Thoracic aorta (tissue), 2 donors: ENCODE results near the gene TCF20. TPM values are rescaled to one million over a fixed set of nuclear protein-coding genes. Genes with fewer than 3 reads are reported as not detected.

Experiments
- ATAC-seq: fragments of 150-250 bp; one replicate; pipeline ENCODE4 v1.8.0; 2017; ENCODE audit warnings: low read depth; ENCODE audit not compliant: insufficient number of reproducible peaks, low FRiP score
- DNase-seq: peaks from one replicate; pipeline ENCODE4 v3.0.0-alpha.2; 2020; ENCODE audit warnings: low spot score
- H3K27ac ChIP-seq, 2 donors: fragments of 200-600 bp; sonication (generic); 1 replicate in 1 of 2; 2 replicates in 1 of 2; pipeline ENCODE4 v1.5.1; 2016; ENCODE audit warnings: mild to moderate bottlenecking in 2 of 2, moderate library complexity in 2 of 2
- H3K27me3 ChIP-seq: fragments of 200-600 bp; sonication (generic); replicated peaks from 2 replicates; pipeline ENCODE4 v1.6.0; 2016; ENCODE audit warnings: mild to moderate bottlenecking; ENCODE audit not compliant: insufficient read depth
- H3K36me3 ChIP-seq: fragments of 200-600 bp; sonication (generic); one replicate; pipeline ENCODE4 v1.5.1; 2016
- H3K4me1 ChIP-seq, 2 donors: fragments of 200-600 bp; sonication (generic); 1 replicate in 1 of 2; 2 replicates in 1 of 2; pipeline versions ENCODE4 v1.5.1 to v1.6.0; 2016; ENCODE audit warnings: low read depth in 2 of 2, mild to moderate bottlenecking in 1 of 2; ENCODE audit not compliant: control insufficient read depth in 1 of 2
- H3K4me3 ChIP-seq: fragments of 200-600 bp; sonication (generic); 2 replicates; pipeline ENCODE4 v1.5.1; 2016; ENCODE audit warnings: mild to moderate bottlenecking
- H3K9me3 ChIP-seq: fragments of 200-600 bp; sonication (generic); 2 replicates; pipeline ENCODE4 v1.5.1; 2016
- CTCF ChIP-seq: fragments of 200-600 bp; sonication (generic); IDR thresholded peaks from one replicate; pipeline ENCODE4 v1.5.1; 2019; ENCODE audit warnings: antibody characterized with exemption
- total RNA-seq, 2 donors: library from RNA; depleted of rRNA; stranded (reverse); fragments of >200 nt; gene quantifications; one replicate each; pipeline versions ENCODE4 v1.1.0 to v1.2.3, GENCODE V29; 2016

The TCF20 gene
- total RNA-seq, 2 donors from 2014 or later, result 25.7 to 30.3 TPM

- Histone ChIP-seq H3K36me3 (no peaks in the 10 kb centered on the region), H3K27ac (no peak overlapping the region), H3K9me3 (no peaks in the 10 kb centered on the region), H3K4me3 (no peak overlapping the region), H3K27me3 (no peaks in the 10 kb centered on the region), H3K4me1 (peaks cover 0 to 7% of the 10 kb centered on the region in 2 donors)
- no peak for TF ChIP-seq CTCF
- ATAC-seq (no peak), DNase-seq (no peak)
Observed at GRCh38 chr22:42247596-42247995, 22.9 kb downstream of the TCF20 start.

GRCh38 chr22:42243802-42244060, 26.7 kb downstream of the TCF20 start:
- Histone ChIP-seq H3K4me1 (peaks cover 0 to 7% of the 10 kb centered on the region in 2 donors), H3K4me3 (no peak overlapping the region), H3K27me3 (no peaks in the 10 kb centered on the region), H3K9me3 (no peaks in the 10 kb centered on the region), H3K27ac (no peak overlapping the region), H3K36me3 (no peaks in the 10 kb centered on the region)
- no peak for TF ChIP-seq CTCF
- no peak for ATAC-seq
- no peak for DNase-seq

GRCh38 chr22:42236848-42237247, 33.6 kb downstream of the TCF20 start:
- Histone ChIP-seq H3K9me3 (no peaks in the 10 kb centered on the region), H3K27ac (no peak overlapping the region), H3K4me3 (no peak overlapping the region), H3K36me3 (no peaks in the 10 kb centered on the region), H3K27me3 (no peaks in the 10 kb centered on the region), H3K4me1 (no peaks in the 10 kb centered on the region)
- DNase-seq, result no peak
- TF ChIP-seq CTCF, result no peak
- ATAC-seq, result no peak

- Histone ChIP-seq H3K27ac (no peak overlapping the region), H3K27me3 (no peaks in the 10 kb centered on the region), H3K36me3 (no peaks in the 10 kb centered on the region), H3K4me3 (no peak overlapping the region), H3K9me3 (no peaks in the 10 kb centered on the region), H3K4me1 (no peaks in the 10 kb centered on the region)
- no peak for DNase-seq
- no peak for ATAC-seq
- no peak for TF ChIP-seq CTCF
Observed at GRCh38 chr22:42236268-42236667, 34.2 kb downstream of the TCF20 start.

GRCh38 chr22:42233879-42234278, 36.6 kb downstream of the TCF20 start:
- Histone ChIP-seq H3K27me3 (no peaks in the 10 kb centered on the region), H3K36me3 (no peaks in the 10 kb centered on the region), H3K27ac (no peak overlapping the region), H3K4me3 (no peak overlapping the region), H3K4me1 (peaks cover 7 to 15% of the 10 kb centered on the region in 2 donors), H3K9me3 (no peaks in the 10 kb centered on the region)
- no peak for ATAC-seq
- no peak for TF ChIP-seq CTCF
- DNase-seq, result no peak
